Measurements from ENCODE around the gene SIK3.

The SIK3 gene

GRCh38 chr11:116972691-116973090 lies 125.5 kb downstream of the SIK3 start:
- no peak for DNase-seq (ENCODE audit: extremely low read depth, low read depth)
- H3K4me3 ChIP-seq (replicated peaks; ENCODE audit: low read depth, low read length), result no peak overlapping the region
- no peak for TF ChIP-seq CTCF (IDR thresholded peaks at IDR 0.05; ENCODE audit: low read depth, low read length, missing control alignments)

GRCh38 chr11:116970485-116971292 lies 127.5 kb downstream of the SIK3 start:
- TF ChIP-seq CTCF (IDR thresholded peaks at IDR 0.05; ENCODE audit: low read depth, low read length, missing control alignments), result no peak
- H3K4me3 ChIP-seq (replicated peaks; ENCODE audit: low read depth, low read length), result no peak overlapping the region
- DNase-seq (ENCODE audit: extremely low read depth, low read depth), result no peak

- DNase-seq (ENCODE audit: extremely low read depth, low read depth), result no peak
- H3K4me3 ChIP-seq (replicated peaks; ENCODE audit: low read depth, low read length), result no peak overlapping the region
- TF ChIP-seq CTCF (IDR thresholded peaks at IDR 0.05; ENCODE audit: low read depth, low read length, missing control alignments), result no peak
Observed at GRCh38 chr11:116969694-116970093, 128.5 kb downstream of the SIK3 start.

- TF ChIP-seq CTCF (IDR thresholded peaks at IDR 0.05; ENCODE audit: low read depth, low read length, missing control alignments), result no peak
- DNase-seq (ENCODE audit: extremely low read depth, low read depth), result no peak
- H3K4me3 ChIP-seq (replicated peaks; ENCODE audit: low read depth, low read length), result no peak overlapping the region
Observed at GRCh38 chr11:116964269-116964668, 134.0 kb downstream of the SIK3 start.

- DNase-seq (ENCODE audit: extremely low read depth, low read depth), result no peak
- no peak overlapping the region for H3K4me3 ChIP-seq (replicated peaks; ENCODE audit: low read depth, low read length)
- TF ChIP-seq CTCF (IDR thresholded peaks at IDR 0.05; ENCODE audit: low read depth, low read length, missing control alignments), result no peak
Observed at GRCh38 chr11:116963813-116964212, 134.4 kb downstream of the SIK3 start.

- H3K4me3 ChIP-seq (replicated peaks; ENCODE audit: low read depth, low read length), result no peak overlapping the region
- no peak for TF ChIP-seq CTCF (IDR thresholded peaks at IDR 0.05; ENCODE audit: low read depth, low read length, missing control alignments)
- no peak for DNase-seq (ENCODE audit: extremely low read depth, low read depth)
Observed at GRCh38 chr11:116962108-116962507, 136.1 kb downstream of the SIK3 start.

GRCh38 chr11:116960930-116961329 lies 137.3 kb downstream of the SIK3 start:
- TF ChIP-seq CTCF (IDR thresholded peaks at IDR 0.05; ENCODE audit: low read depth, low read length, missing control alignments), result no peak
- no peak overlapping the region for H3K4me3 ChIP-seq (replicated peaks; ENCODE audit: low read depth, low read length)
- DNase-seq (ENCODE audit: extremely low read depth, low read depth), result no peak

Data from HFF-Myc (cell line).